ENCODE data around the gene MAP2K5. TPM values are rescaled to one million over a fixed set of nuclear protein-coding genes. Genes with fewer than 3 reads are reported as not detected.

MAP2K5 gene
- polyA plus RNA-seq, 2 of the 4 experiments (the other 2 are of a cell fraction): 7.8 to 11.0 TPM

DNA sequence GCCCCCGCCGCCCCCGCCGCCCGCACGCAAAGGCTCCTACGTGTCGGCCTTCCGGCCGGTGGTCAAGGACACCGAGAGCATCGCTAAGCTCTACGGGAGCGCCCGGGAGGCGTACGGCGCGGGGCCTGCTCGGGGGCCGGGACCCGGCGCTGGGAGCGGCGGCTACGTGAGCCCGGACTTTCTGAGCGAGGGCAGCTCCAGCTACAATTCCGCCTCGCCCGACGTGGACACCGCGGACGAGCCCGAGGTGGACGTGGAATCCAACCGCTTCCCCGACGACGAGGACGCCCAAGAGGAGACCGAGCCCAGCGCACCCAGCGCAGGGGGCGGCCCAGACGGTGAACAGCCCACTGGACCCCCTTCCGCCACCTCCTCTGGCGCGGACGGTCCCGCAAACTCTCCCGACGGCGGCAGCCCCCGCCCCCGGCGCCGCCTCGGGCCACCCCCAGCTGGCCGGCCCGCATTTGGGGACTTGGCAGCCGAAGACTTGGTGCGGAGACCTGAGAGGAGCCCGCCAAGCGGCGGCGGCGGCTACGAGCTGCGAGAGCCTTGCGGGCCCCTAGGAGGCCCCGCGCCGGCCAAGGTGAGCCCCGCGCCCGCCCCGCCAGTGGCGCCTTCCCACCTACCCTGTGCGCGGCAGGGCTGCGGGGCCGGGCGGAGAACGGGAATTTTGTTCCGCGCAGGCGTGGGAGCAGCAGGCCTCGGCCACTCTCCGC, 285.2 kb downstream of the MAP2K5 start:
- H3K4me3 ChIP-seq: peak overlapping the region; percentile 23; the same call in 2 of the 3 replicates
- WGBS (ENCODE audit: missing lambda C conversion rate): 71% methylated on average over 85 of the region's 91 CpGs
- POLR2A ChIA-PET: no interaction called here
- TF ChIP-seq HOXB13 (CRISPR knock-in tag; IDR thresholded peaks at IDR 0.05; ENCODE audit: low read depth) (no peak), CEBPB (IDR thresholded peaks at IDR 0.05) (no peak), HOXB5 (CRISPR knock-in tag; IDR thresholded peaks at IDR 0.05) (no peak), JUNB (IDR thresholded peaks at IDR 0.05) (no peak), FOXS1 (CRISPR knock-in tag; IDR thresholded peaks at IDR 0.05) (no peak), RFX5 (IDR thresholded peaks at IDR 0.05) (no peak), EHMT2 (IDR thresholded peaks at IDR 0.05; ENCODE audit: low read depth) (no peak), KDM1A (IDR thresholded peaks at IDR 0.05; ENCODE audit: low read depth) (no peak), NPAS2 (CRISPR knock-in tag; IDR thresholded peaks at IDR 0.05; ENCODE audit: borderline replicate concordance) (no peak), FOSL2 (IDR thresholded peaks at IDR 0.05) (no peak), FOSL2 (CRISPR knock-in tag; IDR thresholded peaks at IDR 0.05) (no peak), TP53 (CRISPR knock-in tag; IDR thresholded peaks at IDR 0.05) (no peak), MYC (IDR thresholded peaks at IDR 0.05; ENCODE audit: borderline replicate concordance, low read length) (no peak), CHD2 (IDR thresholded peaks at IDR 0.05; ENCODE audit: low read length, partially characterized antibody) (no peak)
- TF ChIP-seq, protein P1, sequence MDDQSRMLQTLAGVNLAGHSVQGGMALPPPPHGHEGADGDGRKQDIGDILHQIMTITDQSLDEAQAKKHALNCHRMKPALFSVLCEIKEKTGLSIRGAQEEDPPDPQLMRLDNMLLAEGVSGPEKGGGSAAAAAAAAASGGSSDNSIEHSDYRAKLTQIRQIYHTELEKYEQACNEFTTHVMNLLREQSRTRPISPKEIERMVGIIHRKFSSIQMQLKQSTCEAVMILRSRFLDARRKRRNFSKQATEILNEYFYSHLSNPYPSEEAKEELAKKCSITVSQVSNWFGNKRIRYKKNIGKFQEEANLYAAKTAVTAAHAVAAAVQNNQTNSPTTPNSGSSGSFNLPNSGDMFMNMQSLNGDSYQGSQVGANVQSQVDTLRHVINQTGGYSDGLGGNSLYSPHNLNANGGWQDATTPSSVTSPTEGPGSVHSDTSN (IDR thresholded peaks at IDR 0.05): no peak
- TF ChIP-seq, protein P2, sequence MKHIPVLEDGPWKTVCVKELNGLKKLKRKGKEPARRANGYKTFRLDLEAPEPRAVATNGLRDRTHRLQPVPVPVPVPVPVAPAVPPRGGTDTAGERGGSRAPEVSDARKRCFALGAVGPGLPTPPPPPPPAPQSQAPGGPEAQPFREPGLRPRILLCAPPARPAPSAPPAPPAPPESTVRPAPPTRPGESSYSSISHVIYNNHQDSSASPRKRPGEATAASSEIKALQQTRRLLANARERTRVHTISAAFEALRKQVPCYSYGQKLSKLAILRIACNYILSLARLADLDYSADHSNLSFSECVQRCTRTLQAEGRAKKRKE (CRISPR knock-in tag; IDR thresholded peaks at IDR 0.05; ENCODE audit: low read depth): no peak
- TF ChIP-seq, protein P3, sequence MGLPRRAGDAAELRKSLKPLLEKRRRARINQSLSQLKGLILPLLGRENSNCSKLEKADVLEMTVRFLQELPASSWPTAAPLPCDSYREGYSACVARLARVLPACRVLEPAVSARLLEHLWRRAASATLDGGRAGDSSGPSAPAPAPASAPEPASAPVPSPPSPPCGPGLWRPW (IDR thresholded peaks at IDR 0.05): no peak
- TF ChIP-seq, protein P4, sequence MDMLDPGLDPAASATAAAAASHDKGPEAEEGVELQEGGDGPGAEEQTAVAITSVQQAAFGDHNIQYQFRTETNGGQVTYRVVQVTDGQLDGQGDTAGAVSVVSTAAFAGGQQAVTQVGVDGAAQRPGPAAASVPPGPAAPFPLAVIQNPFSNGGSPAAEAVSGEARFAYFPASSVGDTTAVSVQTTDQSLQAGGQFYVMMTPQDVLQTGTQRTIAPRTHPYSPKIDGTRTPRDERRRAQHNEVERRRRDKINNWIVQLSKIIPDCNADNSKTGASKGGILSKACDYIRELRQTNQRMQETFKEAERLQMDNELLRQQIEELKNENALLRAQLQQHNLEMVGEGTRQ (IDR thresholded peaks at IDR 0.05): no peak
- H3K9me3 ChIP-seq: no peaks in the 10 kb centered on the region
- H3K4me2 ChIP-seq: peak overlapping the region; percentile 56
- CTCF ChIA-PET: interaction anchor here (0.9 to 5.0 kb wide), 4 partner anchors 8 to 587 kb away, joined by 3 to 26 read pairs (median 5); no protein-coding TSS in a partner anchor
- ATAC-seq (no peak), FAIRE-seq (no peak), DNase-seq (ENCODE audit: low read depth in 1 of 2, low spot score in 1 of 2) (no peak)
- H3K27ac ChIP-seq: no peak overlapping the region
- H3K4me1 ChIP-seq: peaks cover 22% of the 10 kb centered on the region; the same call in 2 of the 3 replicates

DNA sequence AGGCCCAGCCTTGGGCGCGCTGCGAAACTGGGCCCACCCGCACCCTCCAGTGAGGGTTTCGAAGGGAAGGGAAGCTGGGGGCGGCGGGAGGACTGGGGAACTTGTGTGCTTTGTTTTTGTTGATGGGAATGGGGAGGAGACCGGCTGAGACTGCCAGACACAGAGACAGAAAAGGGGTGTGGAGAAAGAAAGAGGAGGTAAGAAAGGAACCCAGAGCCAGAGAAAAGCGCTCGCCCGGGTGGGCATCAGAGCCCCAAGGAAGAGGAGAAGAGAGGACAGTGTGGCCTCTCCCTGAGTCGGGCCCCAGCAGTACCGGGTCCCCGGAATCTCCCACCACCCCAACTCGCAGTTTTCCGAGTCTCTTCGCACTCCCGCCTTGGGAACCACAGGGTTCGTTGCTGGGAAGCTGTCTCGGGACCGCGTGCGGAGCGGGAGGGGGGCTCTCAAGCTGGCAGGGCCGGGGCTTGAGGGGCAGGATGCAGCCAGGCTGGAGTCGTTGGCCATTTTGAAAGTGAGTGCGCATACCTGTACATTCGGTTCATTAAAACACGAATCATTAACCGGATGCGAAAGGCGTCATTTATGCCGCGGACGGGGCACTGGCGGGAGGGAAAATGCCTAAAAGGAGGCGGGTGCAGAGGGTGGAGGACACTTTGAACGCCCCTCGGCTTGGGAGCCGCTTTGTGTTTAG, 285.9 kb downstream of the MAP2K5 start:
- Histone ChIP-seq H3K4me1 (peaks cover 22% of the 10 kb centered on the region; the same call in 2 of the 3 replicates), H3K9me3 (no peaks in the 10 kb centered on the region), H3K27ac (no peak overlapping the region), H3K4me2 (no peak overlapping the region), H3K4me3 (no peak overlapping the region)
- DNase-seq (ENCODE audit: low read depth in 1 of 2, low spot score in 1 of 2) (no peak), FAIRE-seq (no peak), ATAC-seq (no peak)
- CTCF ChIA-PET: interaction anchor here (0.9 to 5.0 kb wide), 5 partner anchors 7 to 588 kb away, joined by 3 to 26 read pairs (median 4); no protein-coding TSS in a partner anchor
- 77% methylated on average over 40 of the region's 40 CpGs for WGBS (ENCODE audit: missing lambda C conversion rate)
- POLR2A ChIA-PET: no interaction called here
- TF ChIP-seq, protein P5, sequence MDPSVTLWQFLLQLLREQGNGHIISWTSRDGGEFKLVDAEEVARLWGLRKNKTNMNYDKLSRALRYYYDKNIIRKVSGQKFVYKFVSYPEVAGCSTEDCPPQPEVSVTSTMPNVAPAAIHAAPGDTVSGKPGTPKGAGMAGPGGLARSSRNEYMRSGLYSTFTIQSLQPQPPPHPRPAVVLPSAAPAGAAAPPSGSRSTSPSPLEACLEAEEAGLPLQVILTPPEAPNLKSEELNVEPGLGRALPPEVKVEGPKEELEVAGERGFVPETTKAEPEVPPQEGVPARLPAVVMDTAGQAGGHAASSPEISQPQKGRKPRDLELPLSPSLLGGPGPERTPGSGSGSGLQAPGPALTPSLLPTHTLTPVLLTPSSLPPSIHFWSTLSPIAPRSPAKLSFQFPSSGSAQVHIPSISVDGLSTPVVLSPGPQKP (IDR thresholded peaks at IDR 0.05; ENCODE audit: low read depth, low read length): no peak
- no peak for TF ChIP-seq CBX2 (IDR thresholded peaks at IDR 0.05; ENCODE audit: borderline replicate concordance, low read depth)
- no peak for TF ChIP-seq SMC3 (IDR thresholded peaks at IDR 0.05)
- TF ChIP-seq KDM1A (IDR thresholded peaks at IDR 0.05; ENCODE audit: low read depth): no peak
- TF ChIP-seq, protein P1 (IDR thresholded peaks at IDR 0.05): no peak
- TF ChIP-seq, protein P2 (CRISPR knock-in tag; IDR thresholded peaks at IDR 0.05; ENCODE audit: low read depth): no peak
- TF ChIP-seq, protein P6, sequence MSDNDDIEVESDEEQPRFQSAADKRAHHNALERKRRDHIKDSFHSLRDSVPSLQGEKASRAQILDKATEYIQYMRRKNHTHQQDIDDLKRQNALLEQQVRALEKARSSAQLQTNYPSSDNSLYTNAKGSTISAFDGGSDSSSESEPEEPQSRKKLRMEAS (IDR thresholded peaks at IDR 0.05): no peak
- no peak for TF ChIP-seq NPAS2 (CRISPR knock-in tag; IDR thresholded peaks at IDR 0.05; ENCODE audit: borderline replicate concordance)
- TF ChIP-seq POLR2AphosphoS2 (conservative IDR thresholded peaks at IDR 0.05; ENCODE audit: low read length): no peak
- TF ChIP-seq, protein P3 (IDR thresholded peaks at IDR 0.05): no peak
- no peak for TF ChIP-seq RAD21 (conservative IDR thresholded peaks at IDR 0.05 in 1 of 2, IDR thresholded peaks at IDR 0.05 in 1 of 2)
- TF ChIP-seq, protein P7, sequence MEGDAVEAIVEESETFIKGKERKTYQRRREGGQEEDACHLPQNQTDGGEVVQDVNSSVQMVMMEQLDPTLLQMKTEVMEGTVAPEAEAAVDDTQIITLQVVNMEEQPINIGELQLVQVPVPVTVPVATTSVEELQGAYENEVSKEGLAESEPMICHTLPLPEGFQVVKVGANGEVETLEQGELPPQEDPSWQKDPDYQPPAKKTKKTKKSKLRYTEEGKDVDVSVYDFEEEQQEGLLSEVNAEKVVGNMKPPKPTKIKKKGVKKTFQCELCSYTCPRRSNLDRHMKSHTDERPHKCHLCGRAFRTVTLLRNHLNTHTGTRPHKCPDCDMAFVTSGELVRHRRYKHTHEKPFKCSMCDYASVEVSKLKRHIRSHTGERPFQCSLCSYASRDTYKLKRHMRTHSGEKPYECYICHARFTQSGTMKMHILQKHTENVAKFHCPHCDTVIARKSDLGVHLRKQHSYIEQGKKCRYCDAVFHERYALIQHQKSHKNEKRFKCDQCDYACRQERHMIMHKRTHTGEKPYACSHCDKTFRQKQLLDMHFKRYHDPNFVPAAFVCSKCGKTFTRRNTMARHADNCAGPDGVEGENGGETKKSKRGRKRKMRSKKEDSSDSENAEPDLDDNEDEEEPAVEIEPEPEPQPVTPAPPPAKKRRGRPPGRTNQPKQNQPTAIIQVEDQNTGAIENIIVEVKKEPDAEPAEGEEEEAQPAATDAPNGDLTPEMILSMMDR (IDR thresholded peaks at IDR 0.05): no peak
